ELR (cell line): Measurements from ENCODE around the gene PRUNE1.

Experiments used
- DNase-seq: peaks from one replicate; pipeline ENCODE4 v3.0.0-alpha.2; 2015; ENCODE audit warnings: low read depth

PRUNE1 gene

DNA sequence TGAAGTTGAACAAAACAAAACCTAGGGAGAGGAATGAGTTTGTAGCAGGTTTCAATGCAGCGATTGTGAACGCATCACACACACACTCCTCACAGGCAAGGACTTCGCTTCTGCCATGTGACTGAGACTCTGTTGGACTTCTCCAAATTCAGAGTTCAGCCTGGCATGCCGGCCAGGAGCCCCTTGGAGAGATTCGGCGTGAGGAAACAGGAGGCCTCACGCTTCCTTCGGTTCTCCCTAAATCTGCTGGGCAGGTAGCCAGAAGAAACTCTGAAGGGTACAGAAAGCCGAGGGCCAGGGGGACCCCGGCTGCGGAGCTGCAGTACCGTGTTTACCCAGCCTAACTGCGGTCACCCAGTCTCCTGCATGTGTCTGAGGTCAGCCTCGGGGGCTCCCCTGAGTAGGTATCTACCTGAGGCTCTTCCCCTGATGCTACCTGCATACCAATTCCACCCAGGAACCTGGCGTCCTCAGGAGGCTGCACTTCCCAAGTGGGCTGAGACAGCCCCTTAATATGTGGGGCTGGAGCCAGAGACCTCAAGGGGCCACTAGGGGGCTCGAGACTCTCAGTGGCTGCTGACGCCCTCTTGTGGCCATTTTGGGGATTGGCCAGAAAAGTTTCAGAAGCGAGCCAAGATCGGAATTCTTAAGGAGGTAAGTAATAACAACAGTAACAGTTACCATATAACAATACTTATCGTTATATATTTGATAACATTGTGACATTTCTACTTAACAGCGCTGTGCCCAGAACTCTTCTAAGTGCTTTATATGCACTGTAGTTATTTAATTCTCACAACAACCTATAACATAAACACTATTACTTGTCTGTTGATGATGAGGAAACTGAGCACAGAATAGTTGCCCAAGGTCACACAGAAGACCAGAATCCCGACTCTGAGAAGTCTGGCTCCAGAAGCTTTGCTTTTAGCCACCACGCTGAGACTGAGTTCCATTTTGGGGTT, 28.9 kb upstream of the PRUNE1 start:
- DNase-seq = peak; percentile 92

DNA sequence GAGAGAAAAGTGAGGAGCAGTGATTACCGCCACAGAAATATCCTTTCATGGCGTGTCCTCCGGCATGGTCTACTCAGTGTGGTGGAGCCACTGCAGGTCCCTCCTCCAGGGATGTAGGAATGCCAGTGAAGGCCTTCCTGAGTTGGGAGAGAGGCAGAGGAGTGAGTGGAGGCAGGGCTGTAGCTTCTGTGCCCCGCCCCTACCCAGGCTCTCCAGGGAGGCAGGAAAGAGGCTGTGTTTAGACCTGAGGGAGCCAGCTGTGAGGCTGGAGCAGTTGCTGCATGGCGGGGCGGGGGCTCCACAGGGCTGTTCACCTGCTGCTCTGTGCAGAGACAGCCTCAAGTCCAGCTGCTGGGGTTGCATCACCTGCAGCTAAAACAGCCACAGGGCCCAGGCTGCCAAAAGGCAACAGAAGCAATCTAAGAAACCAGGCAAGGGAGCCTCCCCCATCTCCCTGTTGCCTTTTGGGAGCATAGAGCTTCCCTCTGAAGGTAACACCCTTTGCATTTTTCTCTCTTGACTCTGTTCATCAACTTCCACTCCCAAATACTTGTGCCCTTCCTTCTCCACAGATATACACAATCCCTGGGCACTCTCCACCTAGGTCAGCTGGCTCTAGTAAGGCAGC, 27.0 kb upstream of the PRUNE1 start:
- peak; percentile 38 for DNase-seq

GRCh38 chr1:150981805-150982712, 26.2 kb upstream of the PRUNE1 start, which contains the start of gene ANXA9:
Gene ANXA9, plus strand, starts transcription at chr1:150982292. Its CDS starts 814 bp downstream, at chr1:150983106.
- DNase-seq = no peak

- DNase-seq = no peak
Measured at GRCh38 chr1:150985179-150985825, 22.9 kb upstream of the PRUNE1 start.

DNA sequence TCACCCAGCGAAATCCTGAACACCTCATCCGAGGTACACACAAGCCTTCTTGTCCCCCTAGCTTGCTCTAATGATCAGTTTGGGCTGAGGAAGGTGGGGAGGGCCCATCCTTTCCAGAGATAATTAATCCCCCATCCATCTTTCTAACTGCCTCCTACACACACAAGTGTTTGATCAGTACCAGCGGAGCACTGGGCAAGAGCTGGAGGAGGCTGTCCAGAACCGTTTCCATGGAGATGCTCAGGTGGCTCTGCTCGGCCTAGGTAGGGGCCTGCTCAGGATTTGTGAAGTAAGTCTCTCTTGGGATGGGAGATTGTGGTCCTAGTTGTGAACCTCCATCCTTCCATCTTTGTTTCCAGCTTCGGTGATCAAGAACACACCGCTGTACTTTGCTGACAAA, 20.3 kb upstream of the PRUNE1 start:
- no peak for DNase-seq

DNA sequence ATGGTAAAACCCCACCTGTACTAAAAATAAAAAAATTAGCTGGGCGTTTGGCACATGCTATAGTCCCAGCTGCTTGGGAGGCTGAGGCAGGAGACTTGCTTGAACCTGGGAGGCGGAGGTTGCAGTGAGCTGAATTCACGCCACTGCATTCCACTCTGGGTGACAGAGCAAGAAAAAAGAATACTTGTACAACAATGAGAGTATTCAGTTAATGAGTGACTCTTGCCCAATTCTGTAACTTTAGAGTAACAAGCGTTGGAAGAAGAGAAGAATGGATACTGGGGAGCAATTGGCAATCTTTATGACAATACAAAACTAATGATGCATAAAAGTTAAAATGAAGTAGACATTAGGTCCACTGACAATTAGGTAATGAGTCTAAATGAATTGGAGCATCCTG, 15.6 kb upstream of the PRUNE1 start:
- no peak for DNase-seq

DNA sequence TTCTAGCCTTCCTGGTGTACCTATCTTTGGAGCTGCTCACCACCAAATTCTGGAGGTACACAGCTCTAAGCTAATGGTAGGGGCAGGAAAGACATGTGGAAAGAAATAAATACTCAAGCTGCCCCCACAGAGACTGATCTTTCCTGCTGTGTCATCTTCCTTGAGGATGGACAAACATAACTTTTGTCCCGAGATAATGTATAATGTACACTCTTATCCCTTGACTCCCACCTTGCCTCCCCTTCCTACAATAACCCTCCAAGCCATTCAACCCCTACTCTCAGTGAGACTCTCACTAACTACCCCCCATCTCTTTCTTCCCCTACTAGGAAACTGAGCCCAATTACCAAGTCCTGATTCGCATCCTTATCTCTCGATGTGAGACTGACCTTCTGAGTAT, 14.0 kb upstream of the PRUNE1 start:
- no peak for DNase-seq

DNA sequence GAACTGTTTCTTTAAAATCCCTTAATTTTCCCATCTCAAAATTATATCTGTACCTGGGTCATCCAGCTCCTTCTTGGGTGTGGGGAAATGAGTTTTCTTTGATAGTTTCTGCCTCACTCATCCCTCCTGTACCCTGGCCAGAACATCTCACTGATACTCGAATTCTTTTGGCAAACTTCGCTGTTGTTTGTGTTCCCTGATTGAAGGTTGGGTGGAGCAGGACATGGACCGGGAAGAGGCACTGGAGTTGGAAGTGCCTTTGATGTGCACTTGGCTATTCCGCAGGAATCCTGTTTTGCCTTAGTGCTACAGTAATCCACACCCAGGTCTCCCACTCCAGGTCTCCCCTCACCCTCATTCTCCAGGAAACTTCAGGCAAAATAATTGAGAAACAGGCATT, 12.8 kb upstream of the PRUNE1 start:
- no peak for DNase-seq

- DNase-seq = peak; percentile 48
Measured at GRCh38 chr1:150995896-150996295, 12.4 kb upstream of the PRUNE1 start.

- no peak for DNase-seq
Measured at GRCh38 chr1:150997126-150997872, 10.9 kb upstream of the PRUNE1 start.

GRCh38 chr1:150997949-150998348, 10.3 kb upstream of the PRUNE1 start:
- no peak for DNase-seq

- DNase-seq = peak; percentile 92
Measured at GRCh38 chr1:150999051-150999674, 9.1 kb upstream of the PRUNE1 start.

DNA sequence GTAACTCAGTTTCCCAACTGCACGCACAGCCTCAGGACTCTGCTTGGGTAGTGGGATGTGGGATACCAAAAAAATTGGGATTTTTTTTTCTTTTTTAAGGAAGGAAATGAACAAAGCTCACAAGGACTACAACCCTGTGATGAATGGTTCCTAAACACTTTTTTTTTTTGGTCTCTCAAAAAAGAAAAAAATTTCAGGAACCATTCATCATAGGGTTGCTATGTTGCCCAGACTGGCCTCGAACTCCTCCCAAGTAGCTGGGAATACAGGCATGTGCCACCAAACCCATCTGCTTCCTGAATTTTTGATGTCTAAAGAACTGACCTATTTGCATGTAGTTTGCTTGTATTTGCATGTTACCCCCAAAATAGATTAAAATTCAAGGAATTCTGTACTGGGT, 8.3 kb upstream of the PRUNE1 start:
- DNase-seq = peak; percentile 35

GRCh38 chr1:151000408-151000807, 7.8 kb upstream of the PRUNE1 start:
- no peak for DNase-seq

GRCh38 chr1:151001602-151002001, 6.6 kb upstream of the PRUNE1 start:
- DNase-seq = peak; percentile 60

DNA sequence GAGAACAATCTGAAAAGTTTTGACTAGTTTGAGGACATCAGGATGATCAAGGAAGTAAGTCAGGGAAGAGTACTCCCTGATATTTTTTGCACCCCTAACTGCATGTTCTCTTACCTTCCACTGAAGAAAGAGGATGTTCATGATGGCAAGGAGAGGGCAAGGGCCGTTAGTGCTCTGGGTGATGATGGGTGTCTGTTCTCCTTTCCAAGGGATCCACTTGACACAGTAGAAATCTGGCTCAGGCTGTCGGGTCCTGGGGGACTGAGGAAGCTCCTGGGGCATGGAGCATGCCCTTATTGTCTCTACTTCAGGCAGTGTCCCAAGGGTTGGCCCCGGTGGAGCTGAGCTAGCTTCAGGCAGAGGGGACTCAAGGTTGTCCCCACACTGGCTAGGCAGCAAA, 6.2 kb upstream of the PRUNE1 start:
- DNase-seq = no peak

- DNase-seq = no peak
Measured at GRCh38 chr1:151002611-151003010, 5.6 kb upstream of the PRUNE1 start.

DNA sequence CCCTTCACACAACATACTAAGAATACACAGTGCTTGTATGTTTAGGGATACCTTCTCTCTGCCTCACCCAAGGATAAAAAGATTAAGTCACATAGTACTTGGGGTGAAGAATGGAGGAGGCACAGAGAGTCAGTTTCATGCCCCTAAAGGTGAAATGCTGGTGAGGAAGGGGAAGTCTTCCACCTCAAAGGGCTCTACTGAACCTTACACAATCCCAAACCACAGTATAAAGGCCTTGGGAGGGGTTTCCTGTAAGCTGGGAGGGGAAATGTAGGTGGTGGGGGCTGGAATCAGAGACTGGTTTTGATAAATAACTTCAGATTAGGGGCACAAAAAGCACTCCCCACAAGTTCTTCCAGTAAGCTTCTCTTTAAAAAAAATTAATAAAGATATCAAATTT, 5.1 kb upstream of the PRUNE1 start:
- DNase-seq = no peak

- DNase-seq = no peak
Measured at GRCh38 chr1:151005729-151006319, 2.4 kb upstream of the PRUNE1 start.
